Thyroid gland (tissue), 4 donors: ENCODE data around the gene PRSS36. TPM values are rescaled to one million over a fixed set of nuclear protein-coding genes. Genes with fewer than 3 reads are reported as not detected.
A peak's percentile ranks its signal among the peaks of the same experiment; 100 is the strongest.
"Not testable (repeated sequence)": the region's sequence is repeated elsewhere in the genome, so short reads cannot be mapped to it uniquely, and the experiment has no call there.

Source experiments
- DNase-seq, 2 donors: peaks; one replicate each; pipeline ENCODE4 v3.0.0-alpha.2; 2019
- H3K27ac ChIP-seq, 3 donors: fragments of 200-600 bp; sonication (generic); 1 replicate in 2 of 3; 2 replicates in 1 of 3; pipeline ENCODE4 v1.5.1; 2016 to 2019; ENCODE audit warnings: mild to moderate bottlenecking in 1 of 3, moderate library complexity in 1 of 3
- H3K27me3 ChIP-seq: fragments of 200-600 bp; sonication (generic); one replicate; pipeline ENCODE4 v1.5.1; 2019
- H3K36me3 ChIP-seq, 2 donors: fragments of 200-600 bp; sonication (generic); one replicate each; pipeline ENCODE4 v1.5.1; 2016 to 2019
- H3K4me1 ChIP-seq, 2 donors: fragments of 200-600 bp; sonication (generic); one replicate each; pipeline ENCODE4 v1.5.1; 2017 to 2019
- H3K4me3 ChIP-seq, 3 donors: fragments of 200-600 bp; sonication (generic); replicated peaks in 1 of 3; 1 replicate in 2 of 3; 2 replicates in 1 of 3; pipeline ENCODE4 v1.5.1; 2016; ENCODE audit warnings: mild to moderate bottlenecking in 1 of 3
- H3K9me3 ChIP-seq: fragments of 200-600 bp; sonication (generic); one replicate; pipeline ENCODE4 v1.5.1; 2017
- CTCF ChIP-seq, 6 experiments: fragments of 200-600 bp in 3 of 6; fragments of 450-650 bp in 3 of 6; sonication (generic) in 3 of 6; IDR thresholded peaks; one replicate each; pipeline ENCODE4 v1.5.1; 2016 to 2019; ENCODE audit warnings: antibody characterized with exemption in 6 of 6, mild to moderate bottlenecking in 2 of 6, inconsistent platforms in 1 of 6, moderate library complexity in 1 of 6
- POLR2A ChIP-seq, 2 donors: fragments of 450-650 bp; IDR thresholded peaks; one replicate each; pipeline ENCODE4 v1.6.1; 2017; ENCODE audit warnings: antibody characterized with exemption in 2 of 2, mild to moderate bottlenecking in 2 of 2, moderate library complexity in 1 of 2
- WGBS, 2 donors: methylation state at CpG; one replicate each; pipeline ENCODE4 v1.1.5; 2017; 5-methylcytosine and 5-hydroxymethylcytosine counted together
- intact Hi-C: fragments of 100-400 bp; cut with DNase I; formaldehyde crosslinking; loops from one replicate; pipeline ENCODE4 v1.15.1; 2023
- total RNA-seq, 4 donors: library from RNA; depleted of rRNA; stranded (reverse); fragments of >200 nt; gene quantifications; one replicate each; pipeline ENCODE4 v1.2.3, GENCODE V29; 2016

Gene PRSS36
- total RNA-seq, 4 donors from 2014 or later: 1.4 to 6.6 (median 3.0) TPM

- H3K27ac ChIP-seq: peak overlapping the region; percentile 36 to 80 (median 70)
- no peak overlapping the region for H3K4me3 ChIP-seq
- WGBS, 2 donors: 29 to 34% methylated on average over 17 to 23 of the region's 27 CpGs
- intact Hi-C loops: no loop called here
- H3K9me3 ChIP-seq: no peaks in the 10 kb centered on the region
- H3K4me1 ChIP-seq: peaks cover 36 to 53% of the 10 kb centered on the region in 2 donors
- no peaks in the 10 kb centered on the region for H3K27me3 ChIP-seq
- no peaks in the 10 kb centered on the region for H3K36me3 ChIP-seq
- peak; percentile 91 to 94 for DNase-seq
- TF ChIP-seq CTCF (IDR thresholded peaks at IDR 0.05): no peak
- peak in 1 of 2 donors; percentile 29 for TF ChIP-seq POLR2A (IDR thresholded peaks at IDR 0.05)
These were observed 11.0 kb downstream of the PRSS36 start for GRCh38 chr16:31138621-31139578.

GRCh38 chr16:31136822-31137499 is 12.9 kb downstream of the PRSS36 start:
- DNase-seq, intact Hi-C loops, H3K4me3 ChIP-seq, H3K36me3 ChIP-seq, H3K9me3 ChIP-seq, H3K27ac ChIP-seq, H3K27me3 ChIP-seq: not testable (repeated sequence)
- H3K4me1 ChIP-seq: peaks cover 38 to 55% of the 10 kb centered on the region in 2 donors
- 84 to 85% methylated on average over 20 of the region's 20 CpGs for WGBS, 2 donors

- DNase-seq: no peak
- Histone ChIP-seq H3K9me3 (no peaks in the 10 kb centered on the region), H3K27ac (peak overlapping the region in 1 of 3 donors; percentile 97), H3K36me3 (peaks cover 10 to 14% of the 10 kb centered on the region in 2 donors), H3K27me3 (no peaks in the 10 kb centered on the region), H3K4me3 (no peak overlapping the region), H3K4me1 (peaks cover 40 to 55% of the 10 kb centered on the region in 2 donors)
- no peak for TF ChIP-seq CTCF (IDR thresholded peaks at IDR 0.05)
- TF ChIP-seq POLR2A (IDR thresholded peaks at IDR 0.05): no peak
- 83 to 85% methylated on average over 6 of the region's 6 CpGs for WGBS, 2 donors
- intact Hi-C loops: no loop called here
These were observed 13.6 kb downstream of the PRSS36 start for GRCh38 chr16:31136287-31136662.

GRCh38 chr16:31135535-31136286 is 14.2 kb downstream of the PRSS36 start, which contains the start of gene PRSS8:
PRSS8 (minus strand) TSS chr16:31135727; CDS start chr16:31135498, 229 bp downstream.
- TF ChIP-seq CTCF (IDR thresholded peaks at IDR 0.05): no peak
- peak; percentile 29 to 96 for TF ChIP-seq POLR2A (IDR thresholded peaks at IDR 0.05)
- H3K27me3 ChIP-seq: no peaks in the 10 kb centered on the region
- no peaks in the 10 kb centered on the region for H3K9me3 ChIP-seq
- H3K4me3 ChIP-seq: peak within 1 kb of the TSS; percentile 65 to 80 (median 67)
- peaks cover 42 to 53% of the 10 kb centered on the region in 2 donors for H3K4me1 ChIP-seq
- peak within 1 kb of the TSS; percentile 79 to 97 (median 90) for H3K27ac ChIP-seq
- DNase-seq: peak; percentile 95 to 96
- intact Hi-C loops: no loop called here
- peaks cover 11 to 15% of the 10 kb centered on the region in 2 donors for H3K36me3 ChIP-seq
- 25 to 46% methylated on average over 18 to 20 of the region's 22 CpGs for WGBS, 2 donors
